Measurements from ENCODE around the gene ODF4. TPM values are rescaled to one million over a fixed set of nuclear protein-coding genes. Genes with fewer than 3 reads are reported as not detected.
A peak's percentile ranks its signal among the peaks of the same experiment; 100 is the strongest.

The ODF4 gene
- total and polyA plus RNA-seq, 2 of the 13 experiments (the other 11 are each of a cell fraction or from before 2014, with no cell fraction given), result not detected

DNA sequence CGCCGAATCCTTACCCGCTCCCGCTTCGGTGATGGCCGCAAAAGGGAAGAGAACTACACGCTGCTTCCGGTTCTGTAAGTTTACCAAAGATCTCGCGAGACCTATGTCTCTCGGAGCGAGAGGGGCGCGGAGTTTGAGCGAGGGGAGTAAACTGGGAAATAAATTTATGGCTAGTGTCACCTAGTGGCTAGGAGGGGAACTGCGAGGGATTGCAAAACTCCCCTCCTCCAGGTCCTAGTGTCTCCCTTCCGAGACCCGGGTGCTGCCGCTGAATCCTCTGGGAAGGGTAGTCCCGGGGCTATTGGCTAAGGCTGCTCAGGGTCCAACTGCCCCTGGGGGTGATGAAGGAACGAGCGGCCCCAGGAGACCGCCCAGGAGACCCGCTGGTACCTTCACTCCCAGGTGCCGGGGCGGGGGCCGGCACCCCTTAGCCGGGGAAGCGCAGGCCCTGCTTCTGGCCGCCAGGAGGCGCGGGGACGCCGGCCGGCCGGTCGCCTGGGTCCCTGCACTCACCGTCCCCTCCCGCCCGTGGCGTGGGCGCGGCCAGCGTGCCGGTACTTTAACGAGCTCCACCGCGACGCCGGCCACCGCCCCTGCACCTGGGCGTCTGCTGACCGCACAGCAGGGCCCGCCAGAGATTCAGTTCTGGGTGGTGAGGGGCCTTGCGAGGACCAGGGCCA is 43.6 kb downstream of the ODF4 start, which contains the start of gene RPL26 (continued):
- TF ChIP-seq TAF1 (CRISPR knock-in tag; IDR thresholded peaks at IDR 0.05) (peak; percentile 30), HMG20B (CRISPR knock-in tag; conservative IDR thresholded peaks at IDR 0.05) (0 out of 2 replicates have a peak, but pooled peaks have one; percentile 43), ZNF670 (CRISPR knock-in tag; IDR thresholded peaks at IDR 0.05; ENCODE audit: borderline replicate concordance) (peak; percentile 82; the same call in 1 of the 2 replicates), ZFX (CRISPR knock-in tag; IDR thresholded peaks at IDR 0.05; ENCODE audit: low read depth) (peak; percentile 65; the same call in 1 of the 2 replicates), FOXA3 (CRISPR knock-in tag; IDR thresholded peaks at IDR 0.05) (peak; percentile 67), NRL (CRISPR knock-in tag; IDR thresholded peaks at IDR 0.05; ENCODE audit: borderline replicate concordance) (no peak; the same call in 1 of the 2 replicates), ZKSCAN5 (CRISPR knock-in tag; IDR thresholded peaks at IDR 0.05) (no peak), ZNF431 (CRISPR knock-in tag; IDR thresholded peaks at IDR 0.05; ENCODE audit: borderline replicate concordance, low read depth) (no peak), ZSCAN25 (CRISPR knock-in tag; IDR thresholded peaks at IDR 0.05) (0 out of 2 replicates have a peak, but pooled peaks have one; percentile 41), SNRNP70 (IDR thresholded peaks at IDR 0.05; ENCODE audit: low read depth, low read length) (no peak), TIGD3 (CRISPR knock-in tag; IDR thresholded peaks at IDR 0.05; ENCODE audit: borderline replicate concordance) (no peak), MTF2 (CRISPR knock-in tag; IDR thresholded peaks at IDR 0.05; ENCODE audit: borderline replicate concordance) (peak; percentile 59; the same call in 1 of the 2 replicates), SOX13 (IDR thresholded peaks at IDR 0.05) (no peak), SOX13 (CRISPR knock-in tag; conservative IDR thresholded peaks at IDR 0.05 in 1 of 2, IDR thresholded peaks at IDR 0.05 in 1 of 2) (peak in 1 of 2 experiments; percentile 10; a peak in 2 of 4 replicates), BCLAF1 (IDR thresholded peaks at IDR 0.05) (no peak), BRF2 (CRISPR knock-in tag; IDR thresholded peaks at IDR 0.05) (peak; percentile 26; the same call in 1 of the 2 replicates), NR3C1 (CRISPR knock-in tag; IDR thresholded peaks at IDR 0.05) (0 out of 2 replicates have a peak, but pooled peaks have one; percentile 16), RBM39 (IDR thresholded peaks at IDR 0.05; ENCODE audit: low read depth, low read length, poor library complexity, severe bottlenecking) (no peak)
- TF ChIP-seq, protein P1, sequence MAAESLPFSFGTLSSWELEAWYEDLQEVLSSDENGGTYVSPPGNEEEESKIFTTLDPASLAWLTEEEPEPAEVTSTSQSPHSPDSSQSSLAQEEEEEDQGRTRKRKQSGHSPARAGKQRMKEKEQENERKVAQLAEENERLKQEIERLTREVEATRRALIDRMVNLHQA (CRISPR knock-in tag; IDR thresholded peaks at IDR 0.05), result no peak
- TF ChIP-seq, protein P2, sequence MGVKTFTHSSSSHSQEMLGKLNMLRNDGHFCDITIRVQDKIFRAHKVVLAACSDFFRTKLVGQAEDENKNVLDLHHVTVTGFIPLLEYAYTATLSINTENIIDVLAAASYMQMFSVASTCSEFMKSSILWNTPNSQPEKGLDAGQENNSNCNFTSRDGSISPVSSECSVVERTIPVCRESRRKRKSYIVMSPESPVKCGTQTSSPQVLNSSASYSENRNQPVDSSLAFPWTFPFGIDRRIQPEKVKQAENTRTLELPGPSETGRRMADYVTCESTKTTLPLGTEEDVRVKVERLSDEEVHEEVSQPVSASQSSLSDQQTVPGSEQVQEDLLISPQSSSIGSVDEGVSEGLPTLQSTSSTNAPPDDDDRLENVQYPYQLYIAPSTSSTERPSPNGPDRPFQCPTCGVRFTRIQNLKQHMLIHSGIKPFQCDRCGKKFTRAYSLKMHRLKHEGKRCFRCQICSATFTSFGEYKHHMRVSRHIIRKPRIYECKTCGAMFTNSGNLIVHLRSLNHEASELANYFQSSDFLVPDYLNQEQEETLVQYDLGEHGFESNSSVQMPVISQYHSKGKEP (CRISPR knock-in tag; IDR thresholded peaks at IDR 0.05), result peak; percentile 55; the same call in 1 of the 2 replicates
